Measurements from ENCODE around the gene ME1. TPM values are rescaled to one million over a fixed set of nuclear protein-coding genes. Genes with fewer than 3 reads are reported as not detected.
"Not testable (repeated sequence)": the region's sequence is repeated elsewhere in the genome, so short reads cannot be mapped to it uniquely, and the experiment has no call there.

The ME1 gene
- total and polyA plus RNA-seq, 7 donors, result 4.2 to 18.5 (median 11.3) TPM

- Histone ChIP-seq H3K4me3 (no peak overlapping the region), H3K27me3 (no peaks in the 10 kb centered on the region), H3K4me1 (no peaks in the 10 kb centered on the region), H3K9me3 (no peaks in the 10 kb centered on the region), H3K36me3 (no peaks in the 10 kb centered on the region), H3K27ac (no peak overlapping the region)
- intact Hi-C loops (cut with DNase I), result no loop called here
- TF ChIP-seq POLR2A (IDR thresholded peaks at IDR 0.05), result no peak
- no peak for TF ChIP-seq CTCF (IDR thresholded peaks at IDR 0.05)
- TF ChIP-seq EP300 (IDR thresholded peaks at IDR 0.05), result no peak
- no peak for TF ChIP-seq POLR2AphosphoS5 (IDR thresholded peaks at IDR 0.05)
- DNase-seq, result no peak
Measured at GRCh38 chr6:83459663-83460062, 28.8 kb upstream of the ME1 start.

DNA sequence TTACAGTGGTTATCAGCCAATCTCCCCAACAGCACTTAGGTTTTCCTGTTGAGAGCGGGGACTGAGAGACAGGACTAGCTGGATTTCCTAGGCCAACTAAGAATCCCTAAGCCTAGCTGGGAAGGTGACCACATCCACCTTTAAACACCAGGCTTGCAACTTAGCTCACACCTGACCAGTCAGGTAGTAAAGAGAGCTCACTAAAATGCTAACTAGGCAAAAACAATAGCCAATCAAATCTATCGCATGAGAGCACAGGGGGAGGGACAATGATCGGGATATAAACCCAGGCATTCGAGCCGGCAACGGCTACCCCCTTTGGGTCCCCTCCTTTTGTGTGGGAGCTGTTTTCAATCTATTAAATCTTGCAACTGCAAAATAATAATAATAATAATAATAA lies 19.2 kb upstream of the ME1 start:
- H3K27me3 ChIP-seq; DNase-seq; H3K9me3 ChIP-seq; H3K4me3 ChIP-seq; H3K36me3 ChIP-seq; H3K27ac ChIP-seq; H3K4me1 ChIP-seq; intact Hi-C loops (cut with DNase I): not testable (repeated sequence)
- WGBS, 2 donors, result 95 to 96% methylated on average over 6 of the region's 6 CpGs

- H3K36me3 ChIP-seq; DNase-seq; H3K9me3 ChIP-seq; H3K4me1 ChIP-seq; H3K4me3 ChIP-seq; intact Hi-C loops (cut with DNase I); H3K27ac ChIP-seq; H3K27me3 ChIP-seq: not testable (repeated sequence)
- 86 to 95% methylated on average over 9 of the region's 9 CpGs for WGBS, 2 donors
Measured at GRCh38 chr6:83444086-83444699, 13.3 kb upstream of the ME1 start.

DNA sequence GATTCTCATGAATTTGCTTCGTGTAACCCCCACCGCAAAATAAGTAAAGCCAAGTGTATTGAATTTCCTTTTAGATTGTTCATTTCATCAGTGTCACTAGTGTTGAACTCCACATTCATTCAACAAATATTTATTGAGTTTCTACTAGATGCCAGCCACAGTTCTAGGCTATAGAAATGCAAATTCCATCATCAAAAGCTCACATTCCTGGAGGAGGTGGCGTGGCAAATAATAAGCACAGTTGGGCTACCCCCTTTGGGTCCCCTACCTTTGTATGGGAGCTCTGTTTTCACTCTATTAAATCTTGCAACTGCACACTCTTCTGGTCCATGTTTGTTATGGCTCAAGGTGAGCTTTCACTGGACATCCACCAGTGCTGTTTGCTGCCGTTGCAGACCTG lies 12.7 kb upstream of the ME1 start:
- DNase-seq, result no peak
- intact Hi-C loops (cut with DNase I), result no loop called here
- TF ChIP-seq POLR2A (IDR thresholded peaks at IDR 0.05), result no peak
- no peak for TF ChIP-seq EP300 (IDR thresholded peaks at IDR 0.05)
- TF ChIP-seq CTCF (IDR thresholded peaks at IDR 0.05), result no peak
- TF ChIP-seq POLR2AphosphoS5 (IDR thresholded peaks at IDR 0.05), result no peak
- Histone ChIP-seq H3K36me3 (no peaks in the 10 kb centered on the region), H3K4me1 (no peaks in the 10 kb centered on the region), H3K27me3 (no peaks in the 10 kb centered on the region), H3K4me3 (no peak overlapping the region), H3K27ac (no peak overlapping the region), H3K9me3 (no peaks in the 10 kb centered on the region)
- 82 to 95% methylated on average over 4 of the region's 4 CpGs for WGBS, 2 donors

GRCh38 chr6:83442752-83443151 lies 11.9 kb upstream of the ME1 start:
- TF ChIP-seq CTCF (IDR thresholded peaks at IDR 0.05) (no peak), POLR2A (IDR thresholded peaks at IDR 0.05) (no peak), EP300 (IDR thresholded peaks at IDR 0.05) (no peak), POLR2AphosphoS5 (IDR thresholded peaks at IDR 0.05) (no peak)
- intact Hi-C loops (cut with DNase I), result no loop called here
- Histone ChIP-seq H3K9me3 (no peaks in the 10 kb centered on the region), H3K36me3 (no peaks in the 10 kb centered on the region), H3K4me1 (no peaks in the 10 kb centered on the region), H3K27me3 (no peaks in the 10 kb centered on the region), H3K4me3 (no peak overlapping the region), H3K27ac (no peak overlapping the region)
- no peak for DNase-seq
- 44 to 88% methylated on average over 2 of the region's 2 CpGs for WGBS, 2 donors

DNA sequence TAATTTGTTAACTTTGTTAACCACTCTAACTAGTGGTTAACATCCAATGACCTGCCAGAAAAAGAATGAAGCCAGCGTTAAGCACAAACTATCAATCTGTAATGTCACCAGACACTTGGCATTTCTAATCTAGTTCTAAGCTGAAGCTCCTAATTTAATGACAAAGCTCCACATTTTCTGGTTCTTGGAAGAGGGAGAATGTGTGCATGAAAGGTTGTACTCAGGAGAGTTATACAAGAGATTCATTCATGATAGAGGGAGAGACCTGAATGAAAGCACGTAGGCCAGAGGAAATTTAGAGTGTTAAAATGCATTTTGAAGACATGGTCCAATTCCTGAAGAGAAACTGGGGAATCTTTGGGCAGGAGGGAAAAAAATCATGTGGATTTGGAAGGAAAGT lies 8.3 kb upstream of the ME1 start:
- 84 to 86% methylated on average over 2 of the region's 2 CpGs for WGBS, 2 donors
- no peaks in the 10 kb centered on the region for H3K9me3 ChIP-seq
- no peaks in the 10 kb centered on the region for H3K27me3 ChIP-seq
- intact Hi-C loops (cut with DNase I), result loop anchor here (10.0 kb wide), 1 partner anchor 214 kb away; no protein-coding TSS in a partner anchor
- H3K36me3 ChIP-seq, result no peaks in the 10 kb centered on the region
- no peak for TF ChIP-seq CTCF (IDR thresholded peaks at IDR 0.05)
- no peak for TF ChIP-seq POLR2A (IDR thresholded peaks at IDR 0.05)
- TF ChIP-seq POLR2AphosphoS5 (IDR thresholded peaks at IDR 0.05), result no peak
- no peak for TF ChIP-seq EP300 (IDR thresholded peaks at IDR 0.05)
- H3K4me1 ChIP-seq, result no peaks in the 10 kb centered on the region
- no peak overlapping the region for H3K27ac ChIP-seq
- H3K4me3 ChIP-seq, result no peak overlapping the region
- DNase-seq, result no peak

All from sigmoid colon (tissue), 7 donors.